Astrocyte of the cerebellum (primary cell): Measurements from ENCODE around the gene WDR38.
"Not testable (repeated sequence)": the region's sequence is repeated elsewhere in the genome, so short reads cannot be mapped to it uniquely, and the experiment has no call there.

ENCODE experiments used
- DNase-seq: peaks from one replicate; pipeline ENCODE4 v3.0.0-alpha.2; 2011; ENCODE audit warnings: low read depth
- H3K4me3 ChIP-seq: 2 replicates; pipeline ENCODE4 v1.5.1; 2011; ENCODE audit warnings: mild to moderate bottlenecking, low read depth, low read length, moderate library complexity
- in situ Hi-C: cut with HindIII; loops from 2 replicates; pipeline ENCODE4 v1.10.0; 2017; ENCODE audit warnings: low sequenced_read_pairs
- TF ChIP-seq, protein P1 (sequence below): IDR thresholded peaks from 2 replicates; pipeline ENCODE4 v1.5.1; 2012; ENCODE audit warnings: low read length, low read depth, moderate library complexity, mild to moderate bottlenecking; ENCODE audit errors: missing control alignments

Gene WDR38

DNA sequence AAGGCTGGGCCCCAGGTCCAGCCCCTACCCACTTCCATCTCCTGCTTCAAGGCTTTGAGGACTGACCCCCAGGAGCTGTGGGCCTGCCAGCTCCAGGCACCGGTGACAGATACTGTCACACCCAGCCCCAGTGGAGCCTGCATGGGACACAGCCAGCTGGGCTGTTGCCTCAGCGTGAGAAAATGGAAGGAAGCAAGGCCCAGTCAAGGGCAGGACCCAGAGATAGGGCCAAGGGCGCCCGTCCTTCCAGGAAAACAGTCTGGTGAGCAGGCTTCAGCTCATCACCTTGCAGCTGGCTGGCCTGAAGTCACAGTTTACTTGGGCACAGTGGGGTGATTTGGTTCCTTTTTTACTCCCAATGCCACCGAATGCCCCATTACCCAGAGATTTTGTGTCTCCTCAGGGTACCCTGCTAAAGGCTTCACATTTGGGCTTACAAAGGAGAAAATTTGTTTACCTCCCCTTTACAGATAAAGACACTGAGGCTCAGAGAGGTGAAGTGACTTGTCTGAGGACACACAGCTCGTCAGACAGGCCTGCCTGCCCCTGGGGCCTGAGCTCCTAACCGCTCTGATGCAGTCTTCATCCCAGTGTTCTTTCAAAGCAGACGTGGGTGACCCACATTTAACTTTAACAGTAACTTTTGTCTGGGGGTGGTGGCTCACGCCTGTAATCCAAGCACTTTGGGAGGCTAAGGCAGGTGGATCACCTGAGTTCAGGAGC lies 21.5 kb upstream of the WDR38 start:
- DNase-seq = no peak
- in situ Hi-C loops = no loop called here
- TF ChIP-seq, protein P1, sequence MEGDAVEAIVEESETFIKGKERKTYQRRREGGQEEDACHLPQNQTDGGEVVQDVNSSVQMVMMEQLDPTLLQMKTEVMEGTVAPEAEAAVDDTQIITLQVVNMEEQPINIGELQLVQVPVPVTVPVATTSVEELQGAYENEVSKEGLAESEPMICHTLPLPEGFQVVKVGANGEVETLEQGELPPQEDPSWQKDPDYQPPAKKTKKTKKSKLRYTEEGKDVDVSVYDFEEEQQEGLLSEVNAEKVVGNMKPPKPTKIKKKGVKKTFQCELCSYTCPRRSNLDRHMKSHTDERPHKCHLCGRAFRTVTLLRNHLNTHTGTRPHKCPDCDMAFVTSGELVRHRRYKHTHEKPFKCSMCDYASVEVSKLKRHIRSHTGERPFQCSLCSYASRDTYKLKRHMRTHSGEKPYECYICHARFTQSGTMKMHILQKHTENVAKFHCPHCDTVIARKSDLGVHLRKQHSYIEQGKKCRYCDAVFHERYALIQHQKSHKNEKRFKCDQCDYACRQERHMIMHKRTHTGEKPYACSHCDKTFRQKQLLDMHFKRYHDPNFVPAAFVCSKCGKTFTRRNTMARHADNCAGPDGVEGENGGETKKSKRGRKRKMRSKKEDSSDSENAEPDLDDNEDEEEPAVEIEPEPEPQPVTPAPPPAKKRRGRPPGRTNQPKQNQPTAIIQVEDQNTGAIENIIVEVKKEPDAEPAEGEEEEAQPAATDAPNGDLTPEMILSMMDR = no peak
- H3K4me3 ChIP-seq = no peak overlapping the region

DNA sequence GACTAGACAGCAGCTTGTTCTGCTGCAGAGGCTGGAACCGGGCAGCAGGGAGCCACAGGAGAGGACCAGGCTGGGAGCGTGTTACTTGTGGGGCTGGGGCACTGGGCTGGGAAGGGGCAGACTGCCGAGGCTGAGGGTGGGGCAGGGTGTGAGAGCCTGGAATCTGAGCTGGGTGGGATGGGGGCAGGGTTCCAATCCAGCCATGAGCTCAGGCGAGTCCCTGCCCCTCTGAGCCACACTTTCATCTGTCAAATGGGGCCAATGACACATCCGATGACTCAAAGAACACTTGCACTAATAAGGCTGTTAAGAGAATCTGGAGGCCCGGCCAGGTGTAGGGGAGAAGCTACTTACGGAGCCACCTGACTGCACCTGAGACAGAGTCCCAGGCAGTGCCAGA lies 18.7 kb upstream of the WDR38 start:
- in situ Hi-C loops = no loop called here
- H3K4me3 ChIP-seq = no peak overlapping the region
- TF ChIP-seq, protein P1 = no peak
- no peak for DNase-seq

DNA sequence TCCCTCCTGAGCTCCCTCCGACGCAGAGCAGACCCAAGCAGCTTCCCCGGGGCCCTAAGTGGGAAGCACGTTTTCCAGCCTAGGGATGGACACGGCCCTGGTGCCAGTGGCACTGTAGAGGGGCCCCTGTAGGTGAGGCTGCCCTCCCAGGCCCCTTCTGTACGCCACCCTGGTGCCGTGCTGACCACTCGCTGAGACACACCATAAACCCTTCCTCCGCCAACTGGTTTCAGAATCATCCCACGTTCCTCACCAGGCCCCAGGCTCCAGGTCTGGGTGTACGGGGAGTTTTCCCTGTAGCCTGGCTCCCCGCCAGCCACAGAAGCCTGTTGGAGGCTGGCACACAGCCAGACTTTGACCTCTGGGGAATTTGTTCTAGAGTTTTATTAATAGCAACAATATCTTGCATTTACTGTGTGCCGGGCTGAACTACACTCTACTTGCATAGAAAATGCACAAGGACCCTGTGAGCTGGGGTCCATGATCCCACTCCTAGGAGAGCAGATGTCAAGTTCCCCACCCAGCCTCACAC lies 18.2 kb upstream of the WDR38 start:
- in situ Hi-C loops = no loop called here
- no peak overlapping the region for H3K4me3 ChIP-seq
- peak; percentile 63 for DNase-seq
- TF ChIP-seq, protein P1 = no peak

DNA sequence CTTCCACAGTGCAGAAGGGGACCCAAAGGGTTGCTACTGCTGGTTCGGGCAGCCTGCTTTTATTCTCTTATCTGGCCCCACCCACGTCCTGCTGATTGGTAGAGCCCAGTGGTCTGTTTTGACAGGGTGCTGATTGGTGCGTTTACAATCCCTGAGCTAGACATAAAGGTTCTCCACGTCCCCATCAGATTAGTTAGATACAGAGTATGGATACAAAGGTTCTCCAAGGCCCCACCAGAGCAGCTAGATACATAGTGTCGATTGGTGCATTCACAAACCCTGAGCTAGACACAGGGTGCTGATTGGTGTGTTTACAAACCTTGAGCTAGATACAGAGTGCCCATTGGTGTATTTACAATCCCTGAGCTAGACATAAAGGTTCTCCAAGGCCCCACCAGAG lies 15.1 kb upstream of the WDR38 start:
- H3K4me3 ChIP-seq, in situ Hi-C loops, DNase-seq: not testable (repeated sequence)

DNA sequence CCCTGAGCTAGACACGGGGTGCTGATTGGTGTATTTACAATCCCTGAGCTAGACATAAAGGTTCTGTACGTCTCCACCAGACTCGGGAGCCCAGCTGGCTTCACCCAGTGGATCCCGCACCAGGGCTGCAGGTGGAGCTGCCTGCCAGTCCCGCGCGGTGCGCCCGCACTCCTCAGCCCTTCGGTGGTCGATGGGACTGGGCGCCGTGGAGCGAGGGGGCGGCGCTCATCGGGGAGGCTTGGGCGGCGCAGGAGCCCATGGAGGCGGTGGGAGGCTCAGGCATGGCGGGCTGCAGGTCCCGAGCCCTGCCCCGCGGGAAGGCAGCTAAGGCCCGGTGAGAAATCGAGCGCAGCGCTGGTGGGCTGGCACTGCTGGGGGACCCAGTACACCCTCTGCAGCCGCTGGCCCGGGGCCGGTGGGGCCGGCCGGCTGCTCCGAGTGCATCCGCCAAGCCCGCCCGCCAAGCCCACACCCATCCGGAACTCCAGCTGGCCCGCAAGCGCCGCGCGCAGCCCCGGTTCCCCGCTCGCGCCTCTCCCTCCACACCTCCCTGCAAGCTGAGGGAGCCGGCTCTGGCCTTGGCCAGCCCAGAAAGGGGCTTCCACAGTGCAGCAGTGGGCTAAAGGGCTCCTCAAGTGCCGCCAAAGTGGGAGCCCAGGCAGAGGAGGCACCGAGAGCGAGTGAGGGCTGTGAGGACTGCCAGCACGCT lies 14.5 kb upstream of the WDR38 start:
- in situ Hi-C loops, H3K4me3 ChIP-seq, DNase-seq: not testable (repeated sequence)

DNA sequence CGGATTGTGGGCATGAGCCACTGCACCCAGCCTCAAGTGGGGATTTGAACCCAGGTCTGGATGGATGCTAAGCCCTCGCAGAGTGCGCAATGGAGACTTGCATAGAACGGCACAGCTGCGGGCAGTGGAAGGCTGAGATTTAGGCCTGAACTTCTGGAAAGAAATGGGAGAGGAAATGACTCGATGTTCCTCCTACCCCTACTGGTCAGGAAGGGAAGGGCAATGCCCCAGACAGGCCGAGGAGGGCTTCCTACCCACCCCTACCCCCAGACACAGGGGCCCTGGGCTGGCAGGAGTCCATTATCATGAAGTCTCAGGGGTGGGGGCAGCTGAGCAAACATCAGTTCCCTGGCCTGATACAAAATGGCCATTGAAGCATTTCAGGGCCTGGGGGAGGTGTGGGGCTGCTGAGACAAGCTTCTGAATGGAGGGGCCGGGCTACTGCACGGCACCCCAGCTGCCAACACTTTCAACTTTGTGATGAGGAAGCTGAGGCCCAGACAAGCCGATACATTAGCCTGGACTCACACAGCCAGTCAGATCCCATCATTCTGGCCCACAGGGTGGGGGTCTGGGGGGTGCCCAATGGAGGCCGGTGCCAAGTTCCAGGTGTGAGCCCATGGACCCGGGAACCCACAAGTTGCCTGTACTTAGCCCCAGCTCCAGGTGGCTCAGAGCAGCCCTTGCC lies 13.5 kb upstream of the WDR38 start:
- TF ChIP-seq, protein P1 = peak; percentile 62
- in situ Hi-C loops = no loop called here
- no peak overlapping the region for H3K4me3 ChIP-seq
- no peak for DNase-seq

DNA sequence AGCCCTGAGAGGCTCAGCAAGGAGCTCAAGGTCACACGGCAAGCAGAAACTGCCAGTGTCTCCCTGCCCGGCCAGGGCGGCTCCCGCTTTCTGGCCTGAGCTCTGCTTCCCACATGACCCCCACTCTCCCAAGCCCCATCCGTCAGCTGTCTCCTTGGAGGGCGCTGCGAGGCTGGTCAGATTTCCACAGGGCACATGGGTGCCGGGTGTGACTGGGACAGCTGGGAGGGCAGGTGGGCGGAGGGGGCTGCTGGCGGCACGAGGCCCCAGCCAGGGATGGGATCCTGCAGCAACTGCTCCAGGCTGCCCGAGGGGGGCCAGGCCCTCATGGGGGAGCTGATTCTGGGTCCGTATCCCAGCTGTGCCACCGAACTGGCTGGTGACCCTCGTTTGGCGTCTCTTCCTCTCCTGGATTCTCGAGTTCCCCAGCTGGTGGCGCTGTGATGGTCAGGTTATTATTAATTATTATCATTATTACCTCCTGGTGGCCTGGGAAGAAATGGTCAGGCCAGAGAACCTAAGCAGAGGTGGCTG lies 12.9 kb upstream of the WDR38 start:
- in situ Hi-C loops = no loop called here
- TF ChIP-seq, protein P1 = peak; percentile 41
- no peak for DNase-seq
- no peak overlapping the region for H3K4me3 ChIP-seq
